NCI-H128 (cell line): ENCODE measurements around the gene GNB2.

Experiments
- DNase-seq: peaks from one replicate; lab custom pipeline; 2025; ENCODE audit not compliant: unreplicated experiment; lab: John Stamatoyannopoulos, UW

Gene GNB2

DNA sequence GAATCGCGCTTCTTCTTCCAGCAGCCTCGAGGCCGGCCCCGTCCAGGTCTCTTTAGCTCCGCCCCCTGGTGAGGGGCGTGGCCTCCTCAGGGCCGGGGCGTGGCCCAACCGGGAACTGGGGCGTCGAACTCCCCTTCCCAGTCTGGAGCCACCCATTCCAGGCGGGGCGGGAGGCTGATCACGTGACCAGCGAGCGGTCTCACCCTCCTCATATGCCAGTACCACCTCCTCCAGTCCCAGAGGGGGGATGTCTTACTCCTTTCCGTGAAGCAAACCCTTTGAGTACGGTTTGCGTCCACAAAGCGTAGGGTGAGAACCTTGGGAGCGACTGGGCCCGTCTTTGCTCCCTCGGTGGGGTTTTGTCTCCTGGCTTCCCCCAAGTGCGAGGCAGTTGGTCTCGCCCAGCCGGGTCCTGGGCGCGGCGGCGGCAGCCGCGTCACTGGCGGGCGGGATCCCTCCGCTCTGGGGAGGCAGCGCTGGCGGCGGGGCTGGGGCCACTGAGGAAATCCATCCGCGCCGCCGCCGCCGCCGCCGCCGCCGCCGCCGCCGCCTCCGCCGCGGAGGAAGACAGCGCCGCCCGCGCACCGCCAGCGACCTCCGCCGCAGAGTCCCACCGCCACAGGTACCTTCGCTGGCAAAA, at the start of gene GNB2:
GNB2 (plus strand) TSS at position 439 of the 640 bp plus-strand sequence. CDS start 2,526 bp downstream, outside the sequence.
- peak; percentile 97 for DNase-seq

DNA sequence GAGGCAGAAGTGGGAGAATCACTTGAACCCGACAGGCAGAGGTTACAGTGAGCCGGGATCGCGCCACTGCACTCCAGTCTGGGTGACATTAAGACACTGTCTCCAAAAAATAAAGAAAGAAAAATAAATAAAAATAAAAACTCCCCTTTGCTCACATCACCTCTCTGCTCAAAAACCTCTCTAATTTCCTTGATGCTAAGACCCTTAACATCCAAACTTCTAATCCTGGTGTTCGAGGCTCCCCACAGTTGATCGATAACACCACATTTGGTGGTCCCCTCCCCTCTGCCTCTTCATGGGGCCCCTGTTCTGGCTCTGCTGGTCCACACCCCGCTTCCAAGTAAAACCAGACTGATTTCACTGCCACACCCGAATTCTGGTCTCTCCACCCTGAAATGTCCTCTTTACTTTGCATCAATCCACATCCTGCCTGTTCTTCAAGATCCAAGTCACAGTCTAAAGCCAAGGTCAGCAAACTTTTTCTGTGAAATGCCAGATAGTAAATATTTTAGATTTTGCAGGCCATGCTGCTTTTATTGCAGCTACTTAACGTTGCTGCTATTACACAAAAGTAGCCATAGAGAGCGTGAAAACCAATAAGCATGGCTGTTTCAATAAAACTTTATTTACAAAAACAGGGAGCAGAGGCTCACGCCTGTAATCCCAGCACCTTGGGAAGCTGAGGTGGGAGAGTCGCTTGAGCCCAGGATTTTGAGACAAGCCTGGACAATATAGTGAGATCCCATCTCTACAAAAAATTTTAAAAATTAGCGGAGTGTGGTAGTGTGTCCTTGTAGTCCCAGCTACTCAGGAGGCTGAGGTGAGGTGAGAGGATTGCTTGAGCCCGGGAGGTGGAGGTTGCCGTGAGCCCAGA, 49.4 kb upstream of the GNB2 start:
- DNase-seq: no peak

DNA sequence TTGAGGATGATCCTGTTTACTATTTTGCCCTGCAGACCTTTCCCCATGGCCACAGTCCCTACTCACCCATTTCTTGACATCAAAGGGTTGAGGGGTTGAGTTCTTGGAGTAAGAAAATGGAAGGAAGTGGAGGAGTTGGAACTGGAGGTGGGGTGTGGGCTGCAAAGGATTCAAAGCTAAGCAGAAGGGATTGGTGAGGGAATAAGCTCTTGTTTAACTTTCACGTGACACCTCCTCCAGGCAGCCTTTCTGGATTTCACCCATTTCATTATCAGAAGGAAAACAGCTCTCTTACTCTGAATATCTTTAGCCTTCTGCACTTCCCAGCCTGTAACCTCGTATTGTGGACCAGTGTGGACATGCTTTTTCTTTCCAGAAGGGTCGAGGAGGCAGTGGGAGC, 47.5 kb upstream of the GNB2 start:
- no peak for DNase-seq

DNA sequence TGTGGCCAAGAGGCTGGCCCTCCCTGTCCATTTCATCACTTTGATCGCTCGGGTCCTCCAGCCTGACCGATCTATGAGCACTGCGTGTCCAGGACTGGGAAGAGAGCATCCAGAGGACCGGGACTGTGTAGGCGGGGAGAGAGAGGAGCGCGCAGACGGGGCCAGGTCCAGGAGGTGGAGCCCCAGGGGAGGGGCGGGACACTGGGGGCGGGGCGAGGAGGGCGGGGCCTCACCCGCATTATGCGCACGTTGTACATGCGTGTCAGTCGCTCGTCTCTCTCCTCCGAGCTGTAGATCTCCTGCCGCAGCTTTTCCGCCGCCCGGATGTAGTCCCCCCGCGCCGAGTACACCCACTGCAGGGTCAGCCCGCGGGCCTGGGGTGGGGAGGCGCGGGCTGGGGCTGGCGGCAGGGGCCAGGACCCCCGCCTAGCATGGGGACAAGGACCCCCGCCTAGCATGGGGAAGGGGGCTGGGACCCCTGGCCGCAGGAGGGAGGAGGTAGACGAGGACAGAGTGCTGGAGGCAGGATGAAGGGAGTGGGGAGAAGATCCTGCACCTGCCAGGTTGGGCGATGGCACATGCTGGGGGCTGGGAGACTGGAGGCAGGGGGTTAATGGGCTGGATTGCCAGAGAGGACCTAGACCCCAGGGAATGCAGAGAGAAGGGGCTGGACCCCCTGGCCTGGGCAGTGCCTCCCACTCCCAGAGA, 46.9 kb upstream of the GNB2 start:
- peak; percentile 46 for DNase-seq

DNA sequence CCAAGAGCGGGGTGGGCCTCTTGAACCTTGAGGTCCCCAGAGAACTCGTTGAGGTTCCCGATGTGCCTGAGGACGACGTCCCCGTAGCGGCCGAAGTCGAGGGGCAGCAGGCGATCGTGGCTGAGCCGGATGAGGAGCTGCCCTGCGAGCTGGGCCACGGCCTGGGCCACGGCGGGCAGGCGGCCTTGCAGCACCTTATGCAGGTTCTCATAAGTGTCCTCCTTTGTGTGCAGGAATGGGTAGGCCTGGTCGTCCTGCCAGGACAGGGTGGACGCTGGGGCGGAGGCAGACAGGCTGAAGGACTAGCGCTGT, 46.3 kb upstream of the GNB2 start:
- DNase-seq: no peak

DNA sequence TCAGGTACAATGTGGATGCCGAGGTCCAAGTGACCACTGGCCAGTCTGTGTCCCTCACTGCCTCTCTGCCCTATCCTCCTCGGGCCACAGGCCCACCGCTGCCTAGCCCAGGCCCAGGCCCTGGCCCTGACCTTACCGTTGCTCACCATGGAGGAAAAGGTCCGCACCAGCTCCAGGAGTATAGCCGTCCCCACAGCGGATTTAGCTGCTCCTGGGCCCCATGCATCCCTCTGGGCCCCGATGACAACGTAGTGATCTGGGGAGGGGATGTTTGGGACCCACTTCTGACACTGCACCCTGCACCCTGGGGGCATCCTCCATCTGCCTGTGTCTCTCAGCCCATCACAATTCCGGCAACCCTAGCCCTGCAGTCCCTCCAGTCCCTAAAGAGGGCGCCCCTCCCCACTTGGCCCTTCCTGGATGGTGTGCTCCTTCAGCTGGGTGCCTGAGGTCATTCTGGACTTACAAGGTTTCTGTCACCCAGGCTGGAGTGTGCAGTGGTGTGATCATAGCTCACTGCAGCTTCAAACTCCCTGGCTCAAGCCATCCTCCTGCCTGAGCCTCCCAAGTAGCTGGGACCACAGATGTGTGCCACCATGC, 44.3 kb upstream of the GNB2 start:
- DNase-seq: no peak

DNA sequence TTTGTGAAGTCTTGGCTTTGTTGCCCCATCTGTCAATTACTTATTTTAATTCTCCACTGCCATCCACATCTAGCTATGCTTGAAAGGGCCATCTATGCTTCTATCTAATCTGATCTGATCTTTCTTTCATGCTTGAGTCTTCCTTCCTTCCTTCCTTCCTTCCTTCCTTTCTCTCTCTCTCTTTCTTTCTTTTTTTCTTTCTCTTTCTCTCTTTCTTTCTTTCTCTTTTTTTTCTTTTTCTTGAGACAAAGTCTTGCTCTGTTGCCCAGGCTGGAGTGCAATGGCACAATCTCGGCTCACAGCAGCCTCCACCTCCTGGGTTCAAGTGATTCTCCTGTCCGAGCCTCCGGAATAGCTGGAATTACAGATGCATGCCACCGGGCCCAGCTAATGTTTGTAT, 43.5 kb upstream of the GNB2 start:
- no peak for DNase-seq

DNA sequence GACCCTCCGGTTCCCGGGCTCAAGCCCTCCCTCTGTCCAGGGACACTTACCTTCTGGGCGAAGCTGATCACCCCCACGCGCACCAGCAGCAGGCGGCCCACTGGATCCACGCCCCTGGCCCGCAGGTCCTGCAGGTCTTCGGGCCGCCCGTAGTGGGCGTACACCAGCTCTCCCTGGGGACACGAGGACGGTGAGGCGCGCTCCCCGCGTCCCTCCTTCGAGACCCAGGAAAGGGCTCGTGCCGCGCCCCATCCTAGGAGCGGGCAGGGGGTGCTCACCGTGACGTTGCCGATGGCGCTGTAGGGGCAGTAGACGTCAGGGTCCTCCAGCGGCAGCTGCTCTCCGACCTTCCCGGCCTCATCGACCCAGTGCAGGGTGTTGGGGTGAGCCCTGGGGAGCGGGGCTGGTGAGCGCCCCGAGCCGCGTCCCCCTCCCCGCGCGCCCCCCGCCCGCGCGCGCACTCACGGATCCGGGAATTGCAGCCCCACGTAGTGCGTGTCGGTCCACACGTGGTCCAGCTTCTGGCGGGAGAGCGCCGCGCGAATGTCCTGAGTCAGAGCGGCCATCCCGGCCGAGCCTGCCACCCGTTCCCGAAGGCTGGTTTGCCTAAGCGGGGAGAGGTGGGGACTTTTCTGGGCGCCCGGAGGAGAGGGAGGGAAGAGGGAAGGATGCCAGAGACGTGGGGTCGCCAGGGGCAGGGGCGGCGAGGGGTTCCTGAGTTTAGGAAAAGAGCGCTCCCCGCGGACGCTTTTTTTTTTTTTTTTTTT, 40.4 kb upstream of the GNB2 start:
- DNase-seq: peak; percentile 8

DNA sequence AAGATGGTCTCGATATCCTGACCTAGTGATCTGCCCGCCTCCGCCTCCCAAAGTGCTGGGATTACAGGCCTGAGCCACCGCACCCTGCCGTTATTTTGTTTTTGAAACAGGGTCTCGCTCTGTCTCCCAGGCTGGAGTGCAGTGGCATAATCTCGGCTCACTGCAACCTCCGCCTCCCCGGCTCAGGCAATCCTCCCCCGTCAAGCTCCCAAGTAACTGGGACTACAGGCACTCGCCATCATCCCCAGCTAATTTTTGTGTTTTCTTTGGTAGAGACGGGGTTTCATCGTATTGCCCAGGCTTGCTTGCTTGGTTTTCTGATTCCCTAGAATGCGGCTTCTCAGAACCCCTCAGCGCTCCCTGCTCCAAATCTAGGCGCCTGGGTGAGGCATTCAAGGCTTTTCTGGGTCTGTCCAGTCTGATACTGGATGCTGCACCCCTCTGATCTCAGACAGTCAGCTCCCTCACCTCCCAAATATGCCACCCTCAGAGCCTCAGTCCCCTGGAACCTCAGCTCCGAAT, 33.5 kb upstream of the GNB2 start:
- no peak for DNase-seq

DNA sequence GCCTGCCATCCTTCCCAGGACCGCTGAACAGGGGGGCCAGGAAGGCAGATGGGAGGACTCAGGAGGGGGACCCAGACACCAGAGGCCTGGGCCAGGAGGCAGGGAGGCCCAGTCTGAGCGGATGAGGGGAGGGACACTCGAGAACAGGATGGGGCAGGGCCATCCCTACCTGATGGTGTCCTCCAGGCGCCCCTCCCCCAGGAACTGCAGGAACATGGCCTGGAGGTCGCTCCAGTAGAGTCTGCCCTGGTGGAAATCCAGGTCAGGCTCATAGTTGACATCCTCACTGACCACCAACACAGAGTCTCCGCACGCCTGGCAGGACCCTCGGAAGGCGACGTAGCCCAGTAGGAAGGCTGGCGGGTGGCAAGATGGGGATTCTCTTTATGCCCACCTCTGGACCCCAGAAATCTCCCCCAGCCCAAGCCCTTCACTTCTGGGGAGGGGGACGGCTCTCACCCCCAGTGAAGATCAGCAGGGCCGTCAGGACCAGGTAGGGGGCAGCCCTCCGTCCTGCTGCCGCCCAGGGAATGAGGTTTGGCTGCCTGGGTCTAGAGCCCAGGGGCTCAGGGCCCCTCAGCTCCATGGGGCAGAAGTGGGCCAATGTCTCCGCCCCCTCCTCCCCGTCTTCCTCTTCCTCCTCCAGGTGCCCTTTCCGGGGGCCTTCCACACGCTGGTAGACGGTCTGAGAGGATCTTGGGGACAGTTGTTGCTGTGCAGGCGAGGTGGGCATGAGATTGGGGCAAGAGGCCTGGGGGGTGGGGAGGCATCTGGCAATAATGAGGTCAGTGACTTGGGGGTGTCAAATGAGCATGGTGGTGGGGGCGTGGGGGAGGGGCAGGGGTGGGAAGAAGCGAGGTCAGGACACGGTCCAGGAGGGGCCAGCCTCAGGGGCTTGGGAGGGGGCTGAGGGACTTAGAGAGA, 32.8 kb upstream of the GNB2 start:
- DNase-seq: no peak

DNA sequence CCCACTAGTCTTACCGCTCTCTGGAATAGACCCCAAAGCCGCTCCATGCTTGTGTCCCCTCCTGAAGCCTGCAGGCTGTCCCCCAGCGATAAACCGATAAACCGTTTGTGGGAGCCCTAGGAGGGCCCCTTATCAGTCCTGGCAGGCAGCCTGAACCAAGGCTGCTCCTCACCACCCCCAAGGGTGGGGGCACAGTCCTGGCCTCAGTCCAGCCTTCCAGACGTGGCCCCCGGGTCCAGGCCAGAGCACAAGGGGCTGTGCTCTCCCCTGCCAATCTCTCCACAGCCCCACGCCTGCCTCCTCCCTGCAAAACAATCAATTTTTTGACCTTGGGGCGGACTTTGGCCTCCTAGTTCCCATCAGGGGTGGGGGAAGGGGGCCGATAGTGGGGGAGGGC, 32.1 kb upstream of the GNB2 start, which contains the start of gene TFR2:
TFR2 (minus strand) TSS at position 90 of the 397 bp plus-strand sequence; CDS start at position 47, 43 bp downstream.
- DNase-seq: no peak

DNA sequence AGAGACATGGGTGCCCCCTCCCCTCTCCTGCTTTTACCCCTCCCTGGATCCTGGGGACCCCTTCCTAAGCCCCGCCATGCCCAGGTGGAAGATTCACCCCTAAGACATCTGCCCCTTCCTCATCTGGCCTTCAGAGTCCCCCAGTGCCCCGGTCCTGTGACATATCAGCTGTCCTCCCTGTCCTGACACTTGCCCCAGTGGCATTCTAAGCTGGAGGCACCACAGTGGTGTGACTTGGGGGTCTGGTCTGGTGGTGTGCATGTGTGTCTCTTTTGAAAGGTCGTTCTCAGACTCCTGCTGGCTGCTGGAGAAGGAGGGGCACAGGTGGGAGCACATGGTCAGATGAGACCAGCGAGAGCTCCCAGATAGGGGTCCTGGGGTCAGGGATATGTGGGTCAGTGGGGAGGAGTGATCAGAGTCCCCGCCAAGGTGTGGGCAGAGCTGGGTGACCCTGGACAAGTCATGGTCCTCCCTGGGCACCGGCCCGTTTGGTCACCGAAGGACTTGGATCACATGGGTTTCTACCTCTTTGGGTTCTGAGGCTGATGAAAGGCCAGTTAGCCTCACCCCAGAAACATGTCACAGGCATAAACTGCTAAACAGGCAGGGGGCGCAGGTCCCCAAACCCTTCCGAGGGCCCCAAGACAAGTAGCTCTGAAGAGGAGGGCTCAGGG, 31.5 kb upstream of the GNB2 start:
- DNase-seq: no peak

DNA sequence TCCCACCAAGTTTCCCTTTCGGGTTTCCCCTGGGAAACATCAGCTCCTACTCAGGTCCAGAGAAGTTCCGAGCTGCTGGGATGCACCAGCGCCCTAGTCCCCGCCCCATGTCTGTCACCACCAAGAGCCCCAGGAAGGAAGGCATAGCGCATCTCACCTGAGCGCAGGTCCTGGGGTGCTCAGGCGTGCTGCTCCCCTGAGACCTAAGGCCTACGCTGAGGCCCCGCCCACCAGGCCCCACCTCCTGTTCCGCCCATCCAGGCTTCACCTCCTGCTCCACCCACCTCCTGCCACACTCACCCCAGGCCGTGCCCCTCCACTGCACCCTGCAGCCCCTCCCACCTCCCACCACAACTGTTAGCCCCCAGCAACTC, 31.0 kb upstream of the GNB2 start:
- DNase-seq: no peak

DNA sequence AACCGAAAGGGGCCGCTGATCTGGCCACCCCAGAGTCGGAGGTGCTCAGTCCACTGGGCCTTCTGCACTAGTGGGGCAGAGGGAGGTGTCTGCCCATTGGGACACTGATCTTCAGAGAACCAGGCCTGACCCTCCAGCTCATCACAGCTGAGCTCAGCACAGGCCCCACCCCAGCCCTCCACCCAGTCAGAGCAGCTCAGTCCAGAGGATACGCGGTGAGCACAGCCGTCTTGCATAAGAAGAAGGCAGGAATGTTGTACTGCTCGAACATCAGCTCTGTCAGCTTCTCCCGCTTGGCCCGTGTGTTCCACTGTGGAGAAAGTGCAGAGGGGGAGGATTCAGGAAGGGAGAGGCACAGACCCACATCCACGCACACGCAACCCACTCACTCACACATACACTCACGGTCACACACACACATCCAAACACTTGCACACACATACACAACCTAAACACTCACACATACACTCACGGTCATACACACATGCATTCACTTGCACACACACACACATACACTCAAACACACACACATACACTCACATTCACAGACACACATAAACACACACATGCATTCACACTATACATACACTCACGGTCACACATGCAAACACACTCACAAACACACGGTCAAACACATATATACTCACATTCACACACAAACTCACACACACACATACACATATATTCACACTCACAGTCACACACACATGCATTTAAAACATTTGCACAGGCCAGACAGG, 23.5 kb upstream of the GNB2 start:
- no peak for DNase-seq

DNA sequence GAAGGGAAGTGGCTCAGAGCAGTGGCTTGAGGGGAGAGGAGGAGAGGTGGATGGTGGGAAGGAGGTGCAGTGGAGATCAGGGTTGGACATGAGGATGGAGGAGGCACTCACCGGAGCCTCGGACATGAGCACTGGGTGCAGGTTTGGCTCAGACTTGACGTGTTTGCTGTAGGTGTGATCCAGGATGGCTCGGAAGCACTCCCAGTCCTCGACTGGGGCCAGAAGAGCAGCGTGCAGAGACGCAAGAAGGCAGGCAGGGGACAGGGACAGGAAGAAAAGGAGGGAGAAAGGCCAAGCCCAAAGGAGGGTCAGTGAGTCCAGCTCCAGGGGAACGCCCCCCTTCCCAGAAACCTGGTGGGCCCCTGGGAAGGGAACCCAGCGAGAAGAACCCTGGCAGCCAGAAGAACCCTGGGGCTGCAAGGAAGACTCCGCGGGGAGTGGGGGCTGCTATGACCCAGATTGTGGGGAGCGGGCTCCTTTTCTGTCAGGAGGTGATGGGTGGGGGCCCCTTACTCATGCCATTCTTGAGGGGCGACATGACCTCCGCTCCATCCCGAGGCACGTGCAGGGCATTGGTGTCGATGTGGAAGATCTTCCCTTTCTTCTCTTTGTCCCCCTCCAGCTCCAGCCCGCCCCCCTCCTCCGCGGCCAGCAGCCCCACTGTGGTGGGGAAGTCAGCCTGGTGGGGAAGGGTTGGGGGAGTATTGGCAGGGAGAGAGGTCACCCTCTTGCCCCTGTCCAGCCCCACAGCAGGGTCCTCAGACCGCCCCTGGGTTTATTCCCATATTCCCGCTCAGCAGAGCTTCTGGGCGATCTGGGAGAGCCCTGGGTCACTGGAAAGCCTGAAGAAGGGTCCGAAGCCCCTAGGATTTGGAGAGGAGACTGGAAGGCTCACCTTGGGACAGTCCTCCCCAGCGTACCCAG, 18.4 kb upstream of the GNB2 start:
- DNase-seq: no peak

DNA sequence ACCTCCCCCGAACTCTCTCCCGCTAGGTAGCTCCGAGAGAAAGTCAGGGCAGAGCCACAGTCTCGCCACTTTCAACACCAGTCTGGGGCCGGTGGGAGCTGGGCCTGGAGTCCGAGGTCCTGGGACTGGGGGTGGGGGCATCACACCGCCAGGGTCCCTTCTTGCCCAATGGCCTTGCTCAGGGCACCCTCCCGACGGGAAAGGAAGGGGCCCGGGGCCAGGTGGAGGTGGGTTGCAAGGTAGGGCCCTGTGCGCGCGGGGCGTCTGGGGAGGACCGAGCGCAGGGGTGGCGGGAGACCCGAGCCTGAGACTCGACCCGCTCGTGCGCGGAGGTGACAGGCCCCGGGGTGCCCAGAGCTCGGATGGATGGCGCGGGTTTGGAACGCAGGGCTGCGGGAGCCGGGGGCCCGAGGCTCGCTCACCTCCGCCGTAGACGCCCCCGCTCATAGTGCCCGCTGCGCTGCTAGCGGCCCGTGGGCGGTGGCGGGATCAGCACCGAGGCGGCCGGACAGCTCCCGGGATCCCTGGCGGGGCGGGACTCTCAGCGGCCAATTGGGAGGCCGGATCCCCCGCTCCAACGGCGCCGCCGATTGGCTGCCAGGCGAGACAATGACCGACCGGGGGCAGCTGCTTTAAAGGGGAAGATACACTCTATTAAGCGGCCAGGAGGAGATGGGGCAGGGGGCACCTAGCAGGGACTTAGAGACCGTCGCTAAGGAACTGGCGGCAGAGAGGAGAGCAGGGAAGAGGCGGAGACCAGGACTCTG, 17.4 kb upstream of the GNB2 start, which contains the start of gene ACTL6B:
ACTL6B (minus strand) TSS at position 541 of the 767 bp plus-strand sequence; CDS start at position 447, 94 bp downstream.
- peak; percentile 78 for DNase-seq
